ENCODE data around the gene ZBTB6. TPM values are rescaled to one million over a fixed set of nuclear protein-coding genes. Genes with fewer than 3 reads are reported as not detected.

ZBTB6 gene
- 16.0 and 16.3 TPM in 2 replicates for total RNA-seq

GRCh38 chr9:122912964-122913673 is at the start of gene ZBTB6:
Gene ZBTB6, minus strand, starts transcription at chr9:122913323. Its CDS starts 1,251 bp downstream, at chr9:122912072.

GRCh38 chr9:122940749-122941581 is 27.8 kb upstream of the ZBTB6 start, which contains the start of gene RABGAP1:
Gene RABGAP1, plus strand, starts transcription at chr9:122941020. Its CDS starts 16,040 bp downstream, at chr9:122957060.

GRCh38 chr9:122931226-122932121 is 18.4 kb upstream of the ZBTB6 start, which contains the start of gene ZBTB26:
Gene ZBTB26, minus strand, starts transcription at chr9:122931512. Its CDS starts 11,578 bp downstream, at chr9:122919934.

GRCh38 chr9:122904823-122905710 is 8.1 kb downstream of the ZBTB6 start, which contains the start of gene RC3H2:
Gene RC3H2, minus strand, starts transcription at chr9:122905359. Its CDS starts 7,850 bp downstream, at chr9:122897509.

Other genes starting within 250 kb of the ZBTB6 start
- not detected in 2 replicates for gene OR1L3, start 238.2 kb downstream of the ZBTB6 start, total RNA-seq
- not detected in 2 replicates for gene OR1L4, start 189.3 kb downstream of the ZBTB6 start, total RNA-seq
- not detected in 2 replicates for gene OR1L6, start 171.0 kb downstream of the ZBTB6 start, total RNA-seq
- not detected in 2 replicates for gene OR5C1, start 124.4 kb downstream of the ZBTB6 start, total RNA-seq
- gene OR1K1, start 113.2 kb downstream of the ZBTB6 start, total RNA-seq, result not detected in 2 replicates
- 46.1 and 50.6 TPM in 2 replicates for gene PDCL, start 84.7 kb downstream of the ZBTB6 start, total RNA-seq
- gene RC3H2, start 8.0 kb downstream of the ZBTB6 start, total RNA-seq, result 43.6 and 56.4 TPM in 2 replicates
- 4.0 and 5.5 TPM in 2 replicates for gene ZBTB26, start 18.2 kb upstream of the ZBTB6 start, total RNA-seq
- 37.5 and 50.5 TPM in 2 replicates for gene RABGAP1, start 27.7 kb upstream of the ZBTB6 start, total RNA-seq
- gene GPR21, start 120.3 kb upstream of the ZBTB6 start, total RNA-seq, result 1.4 and 1.5 TPM in 2 replicates